Lower leg skin (tissue), 4 donors: Measurements from ENCODE around the gene SRSF10. TPM values are rescaled to one million over a fixed set of nuclear protein-coding genes. Genes with fewer than 3 reads are reported as not detected.

ENCODE experiments used
- DNase-seq, 2 donors: peaks; one replicate each; pipeline ENCODE4 v3.0.0-alpha.2; 2019; ENCODE audit warnings: low spot score in 2 of 2
- H3K4me3 ChIP-seq: fragments of 200-600 bp; sonication (generic); 2 replicates; pipeline ENCODE4 v1.5.1; 2017; ENCODE audit warnings: mild to moderate bottlenecking, low read depth; ENCODE audit not compliant: poor library complexity, severe bottlenecking
- POLR2A ChIP-seq, 2 donors: fragments of 450-650 bp; IDR thresholded peaks; one replicate each; pipeline ENCODE4 v1.6.1; 2016 to 2017; ENCODE audit warnings: antibody characterized with exemption in 2 of 2, mild to moderate bottlenecking in 1 of 2, moderate library complexity in 1 of 2
- WGBS, 2 donors: methylation state at CpG; one replicate each; pipeline ENCODE4 v1.1.5; 2018; 5-methylcytosine and 5-hydroxymethylcytosine counted together
- intact Hi-C: fragments of 100-400 bp; cut with DNase I; formaldehyde crosslinking; loops from one replicate; pipeline ENCODE4 v1.15.0; 2023; ENCODE audit warnings: low total_unique reads
- total RNA-seq, 4 donors: library from RNA; depleted of rRNA; stranded (reverse); fragments of >200 nt; gene quantifications; one replicate each; pipeline ENCODE4 v1.1.0, GENCODE V29; 2016
- TF ChIP-seq, protein P1 (sequence below), 3 donors: fragments of 450-650 bp; IDR thresholded peaks; one replicate each; pipeline ENCODE4 v1.5.1; 2016; ENCODE audit warnings: antibody characterized with exemption in 3 of 3, mild to moderate bottlenecking in 3 of 3, moderate library complexity in 2 of 3

Gene SRSF10
- total RNA-seq, 4 donors from 2014 or later: 41.3 to 68.3 (median 47.4) TPM

DNA sequence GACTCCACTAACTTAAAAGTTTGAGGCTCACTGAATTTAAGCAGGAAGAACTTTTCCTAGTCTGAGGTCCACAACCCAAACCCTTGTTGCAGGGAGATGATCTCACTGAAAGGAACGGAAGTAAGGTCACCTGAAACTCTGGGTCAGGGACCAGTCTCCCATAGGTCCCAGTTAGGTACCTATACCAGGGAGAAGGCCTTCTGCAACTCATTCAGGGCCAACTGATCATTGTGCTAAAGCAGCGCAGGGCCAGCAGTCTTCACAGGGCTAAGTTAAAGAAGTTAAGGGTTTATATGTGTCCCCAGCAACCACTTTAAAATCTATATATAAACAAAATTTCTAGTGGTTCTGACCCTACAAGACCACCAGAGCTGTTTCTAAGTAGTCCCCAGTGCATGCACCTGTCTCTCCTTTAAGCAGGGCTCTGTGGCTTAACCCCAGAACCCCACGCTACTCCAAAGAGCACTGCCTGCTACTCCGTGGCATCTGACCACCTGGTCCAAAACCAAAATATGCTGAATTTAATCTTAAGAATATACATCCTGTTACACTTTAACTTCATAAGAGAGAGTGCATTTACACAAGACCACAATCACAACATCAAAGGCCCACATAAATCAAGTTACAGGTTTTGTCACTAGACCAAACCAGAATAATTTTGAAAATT lies 2.8 kb downstream of the SRSF10 start:
- no peak for DNase-seq
- H3K4me3 ChIP-seq: no peak overlapping the region
- intact Hi-C loops: no loop called here
- TF ChIP-seq, protein P1, sequence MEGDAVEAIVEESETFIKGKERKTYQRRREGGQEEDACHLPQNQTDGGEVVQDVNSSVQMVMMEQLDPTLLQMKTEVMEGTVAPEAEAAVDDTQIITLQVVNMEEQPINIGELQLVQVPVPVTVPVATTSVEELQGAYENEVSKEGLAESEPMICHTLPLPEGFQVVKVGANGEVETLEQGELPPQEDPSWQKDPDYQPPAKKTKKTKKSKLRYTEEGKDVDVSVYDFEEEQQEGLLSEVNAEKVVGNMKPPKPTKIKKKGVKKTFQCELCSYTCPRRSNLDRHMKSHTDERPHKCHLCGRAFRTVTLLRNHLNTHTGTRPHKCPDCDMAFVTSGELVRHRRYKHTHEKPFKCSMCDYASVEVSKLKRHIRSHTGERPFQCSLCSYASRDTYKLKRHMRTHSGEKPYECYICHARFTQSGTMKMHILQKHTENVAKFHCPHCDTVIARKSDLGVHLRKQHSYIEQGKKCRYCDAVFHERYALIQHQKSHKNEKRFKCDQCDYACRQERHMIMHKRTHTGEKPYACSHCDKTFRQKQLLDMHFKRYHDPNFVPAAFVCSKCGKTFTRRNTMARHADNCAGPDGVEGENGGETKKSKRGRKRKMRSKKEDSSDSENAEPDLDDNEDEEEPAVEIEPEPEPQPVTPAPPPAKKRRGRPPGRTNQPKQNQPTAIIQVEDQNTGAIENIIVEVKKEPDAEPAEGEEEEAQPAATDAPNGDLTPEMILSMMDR (IDR thresholded peaks at IDR 0.05): no peak
- TF ChIP-seq POLR2A (IDR thresholded peaks at IDR 0.05): no peak
- WGBS, 2 donors: 51 to 59% methylated on average over 4 of the region's 4 CpGs

DNA sequence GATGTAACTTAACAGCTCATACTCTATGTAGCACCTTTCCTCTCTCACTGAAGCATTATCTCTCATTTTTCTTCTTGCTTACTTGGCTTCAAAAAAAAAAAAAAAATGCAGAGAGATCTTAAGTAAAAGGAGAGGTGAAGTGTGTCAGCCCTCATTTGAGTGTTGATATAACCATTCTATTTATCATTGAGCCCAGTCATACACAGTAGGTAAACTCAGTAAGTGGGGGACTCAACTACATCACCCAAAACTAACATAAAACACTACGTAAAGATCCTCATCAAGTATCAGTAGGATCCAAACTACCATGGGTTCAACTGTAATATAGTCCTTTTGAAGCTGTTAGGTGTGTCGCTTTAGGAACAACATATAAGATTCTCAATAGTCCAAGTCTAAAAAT lies 12.3 kb downstream of the SRSF10 start:
- TF ChIP-seq POLR2A (IDR thresholded peaks at IDR 0.05): no peak
- TF ChIP-seq, protein P1 (IDR thresholded peaks at IDR 0.05): no peak
- no peak for DNase-seq
- 73 to 78% methylated on average over 2 of the region's 2 CpGs for WGBS, 2 donors
- intact Hi-C loops: no loop called here
- no peak overlapping the region for H3K4me3 ChIP-seq

DNA sequence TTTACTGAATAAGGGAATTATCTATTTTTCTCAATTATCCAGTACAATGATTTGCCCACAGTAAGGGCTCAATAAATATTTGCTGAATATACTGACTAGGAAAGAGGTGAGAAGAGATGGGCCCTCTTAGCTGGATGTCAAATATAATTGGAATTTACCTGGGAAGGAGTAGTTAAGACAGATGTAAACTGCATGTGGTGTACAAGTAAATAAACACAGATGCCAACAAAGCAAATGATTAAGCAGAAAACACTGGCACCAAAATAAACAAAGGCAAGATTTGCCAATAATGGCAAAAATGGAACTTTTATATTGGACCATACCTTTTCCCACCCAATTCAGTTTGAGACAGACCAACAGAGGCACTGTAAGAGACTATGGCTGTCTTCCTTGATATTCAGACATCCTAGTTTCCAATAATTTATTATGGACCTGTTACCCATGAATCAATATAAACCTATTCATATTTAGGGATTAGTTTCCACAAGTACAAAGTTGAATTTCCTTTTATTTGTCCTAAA lies 13.1 kb downstream of the SRSF10 start:
- H3K4me3 ChIP-seq: no peak overlapping the region
- DNase-seq: no peak
- TF ChIP-seq, protein P1 (IDR thresholded peaks at IDR 0.05): no peak
- TF ChIP-seq POLR2A (IDR thresholded peaks at IDR 0.05): no peak
- intact Hi-C loops: no loop called here

DNA sequence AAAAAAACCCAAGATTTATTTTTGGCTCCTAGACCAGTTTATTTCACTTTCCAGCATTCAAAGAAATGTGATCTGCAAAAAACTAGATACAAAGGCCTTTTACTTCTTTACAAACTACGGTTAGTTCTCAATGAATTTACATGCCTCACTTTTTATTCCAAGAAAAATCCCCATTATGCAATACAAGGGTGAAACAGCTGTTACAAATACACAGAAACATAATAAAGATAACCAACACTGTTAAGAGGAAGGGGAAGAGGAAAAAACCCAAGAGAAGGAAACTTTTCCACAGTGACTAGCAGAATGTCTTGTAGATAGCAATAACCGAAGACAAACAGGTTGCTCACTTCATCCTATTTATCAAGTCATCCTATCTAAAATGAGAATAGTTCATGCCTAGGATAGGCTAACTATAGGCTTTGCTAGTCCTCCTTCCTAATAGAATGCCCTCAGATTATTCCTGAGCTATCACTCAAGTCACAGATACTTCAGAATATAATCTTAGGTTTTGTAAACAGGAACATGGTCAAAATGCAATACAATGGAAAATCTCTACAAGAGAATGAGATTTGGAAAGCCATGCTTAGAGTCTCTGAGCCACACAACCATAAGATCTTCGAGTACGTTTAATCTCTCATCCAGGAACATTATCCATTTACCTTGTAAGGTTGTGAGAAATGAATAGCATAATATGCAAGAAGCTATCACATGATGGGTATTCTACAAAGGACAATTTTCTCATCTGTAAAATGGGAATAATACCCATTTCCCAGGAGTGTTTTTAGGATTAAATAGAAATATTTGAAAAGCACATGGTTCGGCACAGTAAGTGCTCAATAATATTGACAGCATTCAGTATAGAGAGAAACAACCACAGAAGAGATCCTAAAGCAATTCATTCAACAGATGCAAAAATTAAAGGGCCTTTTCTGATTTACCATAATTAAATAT lies 15.1 kb downstream of the SRSF10 start:
- TF ChIP-seq, protein P1 (IDR thresholded peaks at IDR 0.05): no peak
- TF ChIP-seq POLR2A (IDR thresholded peaks at IDR 0.05): no peak
- no peak overlapping the region for H3K4me3 ChIP-seq
- DNase-seq: no peak
- WGBS, 2 donors: 67 to 73% methylated on average over 5 of the region's 5 CpGs
- intact Hi-C loops: no loop called here

DNA sequence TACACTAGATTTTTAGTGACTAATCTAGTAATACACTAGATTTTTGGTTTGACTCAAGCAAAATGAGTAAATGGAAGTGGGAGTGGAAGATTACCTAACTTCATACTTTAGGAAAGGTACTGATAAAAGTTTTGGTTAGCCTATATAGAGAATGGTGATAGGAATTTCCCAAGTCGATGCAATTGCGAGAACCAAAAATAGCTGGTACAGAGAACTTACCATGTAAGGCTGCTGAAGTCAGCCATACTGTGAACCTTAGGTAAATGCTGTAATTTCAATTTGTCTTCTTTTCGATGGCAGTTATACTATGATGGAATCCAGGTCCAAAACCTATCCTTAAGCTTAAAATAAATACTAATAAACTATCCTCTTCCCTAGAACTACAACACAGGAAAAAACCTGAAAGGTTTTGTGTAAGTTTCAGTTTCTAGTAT lies 15.9 kb downstream of the SRSF10 start:
- H3K4me3 ChIP-seq: no peak overlapping the region
- intact Hi-C loops: no loop called here
- DNase-seq: no peak
- TF ChIP-seq, protein P1 (IDR thresholded peaks at IDR 0.05): no peak
- no peak for TF ChIP-seq POLR2A (IDR thresholded peaks at IDR 0.05)
- 76 to 77% methylated on average over 3 of the region's 3 CpGs for WGBS, 2 donors
